Iris pigment epithelial cell (primary cell): ENCODE measurements around the gene ZBTB42.

Experiments used
- DNase-seq: peaks from one replicate; pipeline ENCODE4 v3.0.0-alpha.2; 2011; ENCODE audit warnings: low read depth

Gene ZBTB42

GRCh38 chr14:104800771-104801519 lies at the start of gene ZBTB42:
Gene ZBTB42 (plus strand): TSS chr14:104801101. CDS start chr14:104801198, 97 bp downstream.
- DNase-seq, result peak; percentile 68

- no peak for DNase-seq
These were observed 49.1 kb upstream of the ZBTB42 start for GRCh38 chr14:104751539-104752422.

GRCh38 chr14:104752423-104752734 lies 48.5 kb upstream of the ZBTB42 start:
- no peak for DNase-seq

GRCh38 chr14:104752735-104753527 lies 48.0 kb upstream of the ZBTB42 start, which contains the start of gene SIVA1:
Gene SIVA1 (plus strand): TSS chr14:104753147. CDS start chr14:104753202, 55 bp downstream.
- peak; percentile 100 for DNase-seq

GRCh38 chr14:104753528-104754212 lies 47.2 kb upstream of the ZBTB42 start:
- peak; percentile 29 for DNase-seq

GRCh38 chr14:104754213-104754851 lies 46.6 kb upstream of the ZBTB42 start:
- DNase-seq, result no peak

- no peak for DNase-seq
These were observed 45.3 kb upstream of the ZBTB42 start for GRCh38 chr14:104755621-104756020.

- DNase-seq, result no peak
These were observed 44.2 kb upstream of the ZBTB42 start for GRCh38 chr14:104756477-104757237.

GRCh38 chr14:104757238-104757585 lies 43.7 kb upstream of the ZBTB42 start:
- no peak for DNase-seq

GRCh38 chr14:104757681-104758392 lies 43.1 kb upstream of the ZBTB42 start:
- DNase-seq, result no peak

- no peak for DNase-seq
These were observed 41.6 kb upstream of the ZBTB42 start for GRCh38 chr14:104758981-104759969.

- DNase-seq, result no peak
These were observed 35.4 kb upstream of the ZBTB42 start for GRCh38 chr14:104765517-104765916.

GRCh38 chr14:104766256-104766862 lies 34.5 kb upstream of the ZBTB42 start:
- DNase-seq, result no peak

- DNase-seq, result no peak
These were observed 33.9 kb upstream of the ZBTB42 start for GRCh38 chr14:104766863-104767633.

- DNase-seq, result no peak
These were observed 33.3 kb upstream of the ZBTB42 start for GRCh38 chr14:104767634-104767918.

- peak; percentile 67 for DNase-seq
These were observed 32.2 kb upstream of the ZBTB42 start for GRCh38 chr14:104768437-104769323.
